Retinal pigment epithelial cell (primary cell): ENCODE measurements around the gene HMGCLL1.
A peak's percentile ranks its signal among the peaks of the same experiment; 100 is the strongest.

Experiments
- DNase-seq: peaks from one replicate; pipeline ENCODE4 v3.0.0-alpha.2; 2010; ENCODE audit warnings: low read depth
- H3K4me3 ChIP-seq: 2 replicates; pipeline ENCODE4 v1.5.1; 2011; ENCODE audit warnings: mild to moderate bottlenecking, low read length, control low read depth, moderate library complexity
- TF ChIP-seq, protein P1 (sequence below): conservative IDR thresholded peaks from 2 replicates; pipeline ENCODE4 v1.5.1; 2011; ENCODE audit warnings: low read depth, low read length, control low read depth, inconsistent platforms

The HMGCLL1 gene

DNA sequence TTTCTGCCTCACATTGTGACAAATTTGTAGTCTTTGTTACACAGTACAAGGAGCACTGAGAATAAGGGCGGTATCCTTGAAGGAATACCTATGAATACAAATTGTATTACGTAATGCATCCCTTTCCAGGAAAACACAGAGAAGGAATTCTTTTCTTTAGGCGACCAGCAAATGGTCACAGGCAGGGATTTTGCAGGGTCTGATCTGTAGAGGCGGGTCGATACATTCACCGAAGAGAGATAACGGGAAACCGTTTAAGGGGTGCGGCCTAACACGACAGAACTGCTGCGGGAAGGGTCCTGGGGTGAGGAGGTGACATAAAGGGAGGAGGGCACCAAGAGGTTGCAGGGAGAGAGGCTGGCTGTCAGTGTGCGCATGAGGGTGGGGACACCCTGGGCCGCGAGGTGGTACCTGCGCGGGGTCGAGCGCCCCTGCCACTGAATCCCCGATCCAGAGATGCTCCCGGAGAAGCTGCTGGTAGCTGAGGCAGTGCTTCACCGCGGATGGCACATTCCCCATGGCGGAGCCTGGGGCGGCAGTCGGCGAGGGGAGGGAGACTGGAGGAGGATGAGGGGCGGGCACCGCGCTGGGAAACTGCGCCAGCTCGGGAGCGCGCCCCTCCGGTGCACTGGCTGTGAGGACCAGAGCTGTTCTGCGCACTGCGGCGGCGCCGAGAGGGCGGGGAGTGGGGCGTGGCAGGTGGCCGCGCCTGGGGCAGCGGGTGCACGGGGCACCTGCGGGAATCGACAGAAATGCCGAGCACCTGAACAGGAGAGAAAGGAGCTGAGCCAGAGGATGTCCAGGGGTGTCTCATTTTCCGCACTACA is at the start of gene HMGCLL1:
Gene HMGCLL1 (minus strand): TSS at position 656 of the 827 bp plus-strand sequence. CDS start 137 bp downstream, at position 519.
- peak within 1 kb of the TSS; percentile 79 for H3K4me3 ChIP-seq
- TF ChIP-seq, protein P1, sequence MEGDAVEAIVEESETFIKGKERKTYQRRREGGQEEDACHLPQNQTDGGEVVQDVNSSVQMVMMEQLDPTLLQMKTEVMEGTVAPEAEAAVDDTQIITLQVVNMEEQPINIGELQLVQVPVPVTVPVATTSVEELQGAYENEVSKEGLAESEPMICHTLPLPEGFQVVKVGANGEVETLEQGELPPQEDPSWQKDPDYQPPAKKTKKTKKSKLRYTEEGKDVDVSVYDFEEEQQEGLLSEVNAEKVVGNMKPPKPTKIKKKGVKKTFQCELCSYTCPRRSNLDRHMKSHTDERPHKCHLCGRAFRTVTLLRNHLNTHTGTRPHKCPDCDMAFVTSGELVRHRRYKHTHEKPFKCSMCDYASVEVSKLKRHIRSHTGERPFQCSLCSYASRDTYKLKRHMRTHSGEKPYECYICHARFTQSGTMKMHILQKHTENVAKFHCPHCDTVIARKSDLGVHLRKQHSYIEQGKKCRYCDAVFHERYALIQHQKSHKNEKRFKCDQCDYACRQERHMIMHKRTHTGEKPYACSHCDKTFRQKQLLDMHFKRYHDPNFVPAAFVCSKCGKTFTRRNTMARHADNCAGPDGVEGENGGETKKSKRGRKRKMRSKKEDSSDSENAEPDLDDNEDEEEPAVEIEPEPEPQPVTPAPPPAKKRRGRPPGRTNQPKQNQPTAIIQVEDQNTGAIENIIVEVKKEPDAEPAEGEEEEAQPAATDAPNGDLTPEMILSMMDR = no peak
- DNase-seq = peak; percentile 14

DNA sequence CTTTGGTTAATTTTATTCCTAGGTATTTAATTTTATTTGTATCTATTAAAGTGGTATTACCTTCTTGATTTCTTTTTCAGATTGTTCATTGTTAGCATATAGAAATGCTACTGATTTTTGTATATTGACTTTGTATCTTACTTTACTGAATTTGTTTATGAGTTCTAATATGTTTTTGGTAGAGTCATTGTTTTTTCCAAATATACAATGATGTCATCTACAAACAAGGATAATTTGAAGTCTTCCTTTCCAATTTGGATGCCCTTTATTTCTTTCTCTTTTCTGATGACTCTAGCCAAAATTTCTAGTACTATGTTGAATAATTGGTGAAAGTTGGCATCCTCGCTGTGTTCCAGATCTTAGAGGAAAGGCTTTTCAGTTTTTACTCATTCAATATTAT is 43.0 kb upstream of the HMGCLL1 start:
- H3K4me3 ChIP-seq = no peak overlapping the region
- no peak for DNase-seq
- TF ChIP-seq, protein P1 = no peak

DNA sequence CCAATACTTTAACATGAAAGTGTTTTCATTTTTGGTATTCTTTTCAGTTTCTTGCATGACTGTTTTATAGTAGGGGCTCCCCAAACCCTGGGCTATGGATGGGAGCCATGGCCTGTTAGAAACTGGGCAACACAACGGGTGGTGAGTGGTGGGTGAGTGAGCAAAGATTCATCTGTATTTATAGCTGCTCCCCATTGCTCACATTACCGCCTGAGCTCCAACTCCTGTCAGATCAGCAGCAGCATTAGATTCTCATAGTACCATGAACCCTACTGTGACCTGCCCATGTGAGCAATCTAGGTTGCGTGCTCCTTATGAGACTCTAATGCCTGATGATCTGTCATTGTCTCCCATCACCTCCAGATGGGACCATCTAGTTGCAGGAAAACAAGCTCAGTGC is 42.3 kb upstream of the HMGCLL1 start:
- TF ChIP-seq, protein P1 = no peak
- no peak for DNase-seq
- no peak overlapping the region for H3K4me3 ChIP-seq

DNA sequence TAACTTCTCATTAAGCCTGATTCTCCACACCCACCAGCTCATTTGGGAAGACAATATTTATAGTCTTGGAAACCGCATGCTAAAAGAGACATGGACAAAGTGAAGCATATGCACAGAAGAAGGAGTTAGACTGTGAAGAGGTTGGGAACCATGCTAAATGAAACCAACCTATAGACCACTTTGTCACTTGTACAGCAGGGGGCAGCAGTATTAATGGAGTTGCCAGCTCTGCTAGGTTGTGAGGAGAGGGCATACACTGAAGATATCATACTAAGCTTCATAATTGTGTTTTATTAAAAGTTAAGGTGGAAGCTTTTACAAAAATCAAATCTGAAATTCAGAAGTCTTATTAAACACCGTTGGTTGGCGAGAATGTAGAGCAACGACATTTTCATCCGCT is 38.3 kb upstream of the HMGCLL1 start:
- no peak for DNase-seq
- TF ChIP-seq, protein P1 = peak; percentile 69

DNA sequence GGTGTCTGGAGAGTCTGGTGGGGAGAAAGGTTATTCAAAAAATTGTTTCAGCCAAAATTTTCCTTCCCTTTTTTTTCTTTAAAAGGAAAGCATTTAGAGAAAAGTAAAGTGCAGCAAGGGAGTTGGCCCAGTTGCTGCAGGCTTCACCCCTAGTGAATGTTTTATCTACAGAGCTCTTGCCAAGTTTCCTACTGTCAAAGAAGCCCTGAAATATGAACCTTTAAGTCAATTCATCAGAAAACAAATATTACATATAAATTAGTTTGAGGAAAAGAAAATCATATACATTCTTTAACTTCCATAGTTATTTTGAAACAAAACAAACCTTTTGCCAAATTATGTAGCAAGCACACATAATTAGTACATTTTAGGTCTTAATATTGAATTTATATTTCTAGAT is 25.0 kb upstream of the HMGCLL1 start:
- H3K4me3 ChIP-seq = no peak overlapping the region
- no peak for DNase-seq
- TF ChIP-seq, protein P1 = no peak

More for the DNA sequence above, 38.3 kb upstream of the HMGCLL1 start:
- H3K4me3 ChIP-seq = no peak overlapping the region

DNA sequence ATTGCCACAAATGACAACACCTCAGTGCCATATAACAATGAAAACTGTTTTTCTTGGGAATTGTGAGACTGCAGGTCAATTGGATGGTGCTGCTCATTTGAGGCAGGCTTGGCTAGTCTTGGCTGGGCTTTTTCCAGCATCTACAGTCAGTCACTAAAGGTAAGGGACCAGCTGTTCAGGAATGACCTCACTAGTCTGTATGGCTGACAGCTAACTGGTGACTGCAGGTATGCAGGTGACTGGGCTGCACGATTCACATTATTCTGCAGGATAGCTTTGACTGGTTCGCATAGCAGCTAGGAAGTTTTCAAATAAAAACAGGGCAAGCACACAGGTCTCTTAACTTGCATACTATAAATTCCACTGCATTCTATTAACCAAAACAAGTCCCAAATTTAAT is 22.1 kb upstream of the HMGCLL1 start:
- no peak overlapping the region for H3K4me3 ChIP-seq
- no peak for DNase-seq
- TF ChIP-seq, protein P1 = no peak

DNA sequence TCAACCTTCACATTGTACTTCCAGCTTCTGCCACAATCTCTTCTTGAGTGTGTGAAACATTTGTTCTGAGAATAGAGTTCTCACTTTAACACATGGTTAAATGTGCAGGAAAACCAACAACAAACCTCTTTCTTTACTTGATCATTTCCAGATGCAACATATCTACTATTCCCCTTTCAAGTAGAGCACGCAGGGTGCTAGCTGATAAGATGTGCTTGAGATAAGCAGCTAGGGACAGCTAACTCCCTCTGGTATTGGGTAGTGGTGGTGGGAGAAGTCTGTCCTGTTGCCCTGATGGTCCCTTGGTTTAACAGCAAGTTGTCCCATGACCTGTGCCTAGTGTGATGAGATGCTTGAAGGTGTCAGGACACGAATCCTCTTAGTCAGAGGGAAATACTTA is 15.4 kb upstream of the HMGCLL1 start:
- DNase-seq = no peak
- TF ChIP-seq, protein P1 = no peak
- H3K4me3 ChIP-seq = no peak overlapping the region
